COLO668 (cell line): Measurements from ENCODE around the gene APOM.
A peak's percentile ranks its signal among the peaks of the same experiment; 100 is the strongest.

Experiments
- DNase-seq: peaks from one replicate; lab custom pipeline; 2025; ENCODE audit not compliant: unreplicated experiment; lab: John Stamatoyannopoulos, UW

Gene APOM

DNA sequence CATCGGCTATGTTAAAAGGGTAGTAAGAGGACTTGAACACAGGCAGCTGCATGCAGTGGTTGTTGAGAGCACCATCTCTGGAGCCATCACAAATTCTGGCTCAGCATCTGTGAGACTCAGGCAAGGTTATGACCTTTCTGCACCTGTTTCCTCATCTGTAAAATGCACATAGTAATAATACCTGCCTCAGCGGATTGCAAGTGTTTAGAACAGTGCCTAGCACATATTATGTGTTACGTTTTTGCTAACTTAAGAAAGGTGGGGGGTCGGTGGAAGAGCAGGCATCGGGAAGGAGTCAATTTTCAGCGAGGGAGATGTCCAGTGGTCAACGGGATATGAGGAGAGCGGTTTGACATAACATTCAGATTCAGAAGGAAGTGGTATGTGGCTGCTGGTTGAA is 22.3 kb downstream of the APOM start:
- DNase-seq: no peak

DNA sequence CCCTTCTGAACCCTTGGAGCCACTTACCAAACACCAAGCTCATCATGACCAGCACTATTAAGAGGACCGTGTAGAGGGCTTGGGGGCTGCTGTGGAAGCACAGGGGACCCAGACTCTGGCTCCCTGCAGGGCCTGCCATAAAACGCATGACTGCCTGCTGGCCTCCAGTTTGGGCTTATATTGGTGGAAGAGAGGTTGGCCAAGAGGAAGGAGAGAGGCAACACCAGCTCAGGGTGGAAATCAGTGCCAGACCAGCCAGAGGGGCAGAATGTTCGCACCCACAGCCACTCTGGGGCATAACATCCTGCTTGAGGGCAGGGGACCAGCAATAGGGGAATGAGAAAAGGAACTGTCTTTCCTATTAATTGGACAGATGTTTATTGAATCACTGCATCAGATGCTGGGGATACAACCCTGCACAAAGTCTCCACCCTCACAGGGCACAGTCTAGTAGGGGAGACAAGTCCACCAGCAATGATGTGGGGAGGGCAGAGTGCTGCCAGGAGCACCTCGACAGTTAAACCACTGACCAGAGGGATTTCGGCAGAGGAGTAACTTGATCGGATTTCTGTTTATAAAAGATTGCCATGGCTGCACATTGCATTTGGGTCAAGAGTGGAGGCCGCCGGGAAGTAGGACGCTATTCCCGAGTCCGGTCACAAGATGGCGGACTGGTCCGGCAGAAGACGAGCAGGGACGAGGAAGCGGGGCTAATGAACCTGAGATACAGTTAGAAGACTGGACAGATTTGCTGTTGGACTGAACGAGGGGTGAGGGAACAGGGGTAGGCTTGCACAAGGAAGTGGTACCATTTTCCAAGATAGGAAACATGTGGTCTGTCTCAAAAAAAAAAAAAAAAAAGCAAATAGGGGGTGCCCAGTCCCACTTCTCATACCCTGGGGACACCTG is 24.8 kb downstream of the APOM start, which contains the start of gene LY6G5C:
LY6G5C (minus strand) TSS at position 842 of the 909 bp plus-strand sequence; CDS start at position 148, 694 bp downstream.
- peak; percentile 75 for DNase-seq

DNA sequence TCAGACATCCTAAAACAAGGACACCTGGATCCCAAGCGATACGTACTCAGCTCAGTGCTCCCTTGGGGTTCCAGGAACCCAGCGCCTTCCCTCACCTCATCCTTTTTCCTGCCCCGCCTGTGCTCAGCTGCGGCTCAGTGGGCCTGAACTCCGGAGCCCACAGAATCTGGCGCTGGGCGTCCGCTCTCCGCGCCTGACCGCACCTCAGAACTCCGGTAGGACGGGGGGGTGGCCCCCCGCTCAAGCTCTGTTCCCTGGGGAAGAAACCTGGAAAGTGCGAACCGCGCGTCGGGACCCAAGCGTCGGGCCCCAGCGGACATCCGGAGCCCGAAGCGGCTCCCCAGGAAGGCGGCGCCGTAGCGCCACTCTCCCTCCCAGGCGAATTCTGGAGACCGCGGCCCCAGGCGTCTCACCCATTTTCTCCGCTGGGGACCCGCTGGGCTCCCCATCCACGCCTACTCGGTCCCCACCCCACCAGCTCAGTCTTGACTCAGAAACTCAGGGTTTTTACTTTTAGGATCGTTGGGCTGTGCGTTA is 25.5 kb downstream of the APOM start:
- DNase-seq: peak; percentile 54

DNA sequence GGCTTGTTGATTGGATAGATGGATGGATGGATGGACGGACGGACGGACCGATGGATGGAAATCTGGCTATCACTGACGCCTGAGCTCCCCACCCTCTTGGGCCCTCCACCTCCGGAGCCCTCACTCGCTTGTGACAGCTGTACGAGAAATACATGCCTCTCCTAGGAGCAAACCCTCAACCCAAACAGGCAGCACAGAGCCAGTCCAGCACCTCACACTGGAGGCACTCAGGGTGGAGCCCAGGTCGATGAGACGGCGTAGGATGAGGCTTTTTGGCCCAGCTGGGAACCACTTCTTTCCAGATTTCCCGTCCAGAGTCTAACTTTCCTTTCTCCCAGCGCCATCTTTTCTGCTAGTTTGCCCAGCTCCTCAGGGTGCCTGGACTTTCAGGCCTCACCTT is 27.9 kb downstream of the APOM start:
- no peak for DNase-seq

DNA sequence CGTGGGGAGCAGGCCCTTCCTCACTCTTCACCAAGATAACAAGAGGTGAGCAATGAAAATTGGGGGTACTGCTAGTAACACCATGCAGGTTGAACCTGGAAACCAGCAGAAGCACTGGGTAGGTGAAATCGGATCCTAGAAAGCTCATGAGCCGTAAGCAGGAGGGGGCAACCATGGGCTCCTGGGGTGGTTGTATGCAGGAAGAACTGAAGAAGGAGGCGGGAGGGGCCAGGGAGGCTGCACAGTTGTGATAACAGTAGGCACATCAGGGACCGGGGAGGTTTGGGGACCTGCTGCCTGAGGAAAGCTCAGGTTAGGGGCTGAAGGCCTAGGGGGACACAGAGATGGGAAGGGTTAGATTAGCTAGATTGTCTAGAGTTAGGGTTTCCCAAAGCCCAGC is 30.8 kb downstream of the APOM start:
- DNase-seq: no peak

DNA sequence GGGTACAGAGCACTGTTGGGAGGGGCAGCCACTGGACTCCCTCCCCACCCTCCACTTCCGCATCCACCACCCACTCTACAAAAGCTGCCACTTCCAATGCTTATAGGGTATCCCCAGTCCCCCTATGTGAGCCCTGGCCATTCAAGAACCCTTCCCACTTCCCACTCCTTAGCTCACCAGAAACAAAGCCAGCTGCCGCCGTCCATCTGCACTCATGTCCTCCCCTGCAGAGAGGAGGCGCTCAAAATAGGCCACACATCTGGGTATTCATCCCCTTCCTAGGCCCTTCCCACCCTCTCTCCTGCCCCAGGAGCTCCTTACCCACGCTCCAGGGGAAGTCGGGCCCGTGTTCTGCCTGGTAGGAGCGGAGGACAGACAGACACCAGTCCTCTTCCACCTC is 31.6 kb downstream of the APOM start:
- DNase-seq: no peak

DNA sequence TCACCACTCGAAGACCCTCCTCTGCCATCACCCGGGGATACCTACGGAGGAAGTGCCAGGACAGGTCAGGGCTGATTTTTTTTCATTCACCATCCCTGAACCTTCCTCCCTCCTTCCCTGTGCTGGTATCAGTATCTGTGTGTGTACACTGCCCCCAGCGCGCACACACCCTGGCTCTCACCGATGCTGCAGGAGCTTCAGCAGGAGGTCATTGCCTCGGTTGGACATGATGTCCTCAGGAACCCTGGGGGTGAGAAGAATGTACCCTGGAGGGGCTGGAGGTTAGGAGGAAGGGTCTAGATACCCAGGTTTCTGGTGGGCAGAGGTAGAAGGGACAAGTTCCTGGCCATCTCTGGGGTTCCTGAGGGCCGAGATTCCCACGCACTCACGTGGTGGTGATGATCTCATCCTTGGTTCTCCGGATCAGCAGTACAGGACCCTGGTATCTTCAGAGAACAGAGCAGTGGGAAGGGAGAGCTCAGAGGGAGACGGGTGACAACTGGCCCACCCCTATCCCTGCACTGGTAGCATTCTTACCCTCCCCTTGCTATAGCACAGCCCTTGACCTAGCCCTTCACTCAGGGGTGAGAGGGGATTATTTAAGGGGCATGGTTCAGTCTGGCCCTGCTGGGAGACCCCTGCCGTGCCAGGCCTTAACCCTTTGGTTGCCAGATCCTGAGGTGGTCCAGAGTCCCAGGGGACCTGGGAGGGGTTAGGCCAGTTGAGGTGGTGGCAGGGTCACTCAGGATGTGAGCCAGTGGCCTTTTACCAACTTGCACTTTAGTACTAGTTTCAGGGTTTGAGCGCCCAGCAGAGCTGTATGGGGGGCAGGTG is 32.4 kb downstream of the APOM start:
- no peak for DNase-seq

DNA sequence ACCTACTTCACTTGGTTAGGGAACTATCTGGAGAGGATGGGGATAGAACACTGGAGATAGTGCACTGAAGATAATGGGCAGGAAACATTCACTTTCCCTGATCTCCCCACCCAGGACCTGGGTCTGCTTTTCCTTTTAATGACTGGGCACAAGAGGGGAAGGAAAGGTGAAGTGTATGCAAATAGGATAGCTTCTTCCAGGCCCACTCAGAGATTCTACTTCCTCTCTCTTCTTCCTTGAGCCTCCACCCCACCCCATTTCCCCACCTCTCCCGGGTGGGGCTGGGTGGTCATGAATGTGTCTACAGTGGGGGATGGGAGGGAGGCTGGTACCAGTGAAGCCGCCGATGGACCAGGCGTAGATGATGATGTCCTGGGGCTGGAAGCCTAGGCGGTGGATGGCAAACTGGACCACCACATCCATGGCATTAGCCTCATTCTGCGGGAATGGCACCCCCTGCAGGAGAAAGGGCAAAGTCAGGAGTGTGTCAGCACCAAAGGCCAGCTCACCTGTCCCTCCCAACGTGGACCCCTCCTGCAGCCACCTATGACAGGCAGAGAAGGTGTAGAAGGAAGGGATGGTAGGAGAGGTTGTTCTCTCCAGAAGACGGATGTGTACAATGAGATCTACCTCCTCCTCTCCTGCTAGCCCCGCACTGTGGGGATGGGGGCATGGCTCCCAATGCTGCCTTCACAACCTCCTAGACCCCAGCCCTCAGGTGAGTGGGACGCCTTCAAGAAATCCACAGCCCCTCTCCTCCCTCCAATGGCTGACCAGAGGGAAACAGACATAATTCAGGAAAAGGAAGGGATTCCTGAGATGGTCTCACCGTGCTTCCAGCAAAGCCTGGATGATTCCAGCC is 33.8 kb downstream of the APOM start:
- peak; percentile 2 for DNase-seq

DNA sequence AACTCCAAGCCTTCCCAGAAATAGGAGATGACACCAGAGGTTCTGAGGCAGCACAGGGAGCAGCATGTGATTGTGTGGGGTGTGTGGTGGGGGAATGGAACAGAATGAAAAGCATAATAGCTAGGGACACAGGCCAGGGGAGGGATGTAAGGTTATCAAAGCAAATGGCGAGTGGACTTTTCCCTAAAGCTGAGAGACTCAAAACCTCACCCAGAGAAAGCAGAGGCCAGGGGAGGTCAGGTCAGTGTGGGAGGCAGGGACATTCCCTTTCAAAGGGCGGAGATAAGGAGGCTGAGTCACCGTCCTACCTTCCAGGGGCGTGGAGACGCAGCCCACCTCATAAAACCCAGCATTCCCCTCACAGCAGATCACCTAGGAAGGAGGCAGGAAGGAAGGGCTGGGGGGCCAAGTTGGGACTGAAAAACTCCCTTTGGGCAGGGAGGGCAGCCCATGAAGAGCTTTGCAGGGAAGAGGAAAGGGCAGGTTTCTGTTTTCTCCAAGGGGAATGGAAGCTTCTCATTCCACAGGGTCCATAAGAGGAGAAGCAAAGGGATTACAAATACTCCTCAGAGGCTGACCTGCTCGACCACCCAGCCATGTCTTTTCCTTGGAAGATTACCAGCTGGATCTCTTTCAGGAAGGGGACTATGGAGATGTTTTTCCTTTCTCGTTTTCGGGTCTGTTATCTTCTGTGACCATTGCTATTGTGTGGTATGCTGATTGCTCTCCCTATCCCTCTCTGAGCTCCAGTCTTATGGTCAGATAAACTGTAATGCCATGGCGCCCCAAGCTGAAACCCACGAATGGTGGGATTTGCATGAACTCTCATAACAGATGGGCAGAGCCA is 34.8 kb downstream of the APOM start:
- DNase-seq: no peak

DNA sequence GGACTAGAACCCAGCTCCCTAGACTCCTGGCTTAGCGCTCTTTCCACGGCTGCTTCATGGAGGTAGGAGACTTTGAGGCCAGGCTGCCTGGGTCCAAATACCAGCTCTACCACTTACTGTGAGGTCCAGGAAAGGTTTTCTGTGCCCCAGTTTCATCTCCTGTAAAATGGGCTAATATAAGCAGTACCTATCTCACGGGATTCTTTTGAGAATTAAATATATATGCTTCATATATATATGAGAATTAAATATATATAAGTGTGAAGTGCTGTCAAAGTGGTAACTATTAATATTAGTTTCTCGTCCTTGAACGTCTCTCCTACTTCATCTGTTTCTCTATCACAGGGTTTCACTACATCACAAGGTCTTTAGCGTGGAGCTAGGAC is 35.4 kb downstream of the APOM start:
- no peak for DNase-seq

DNA sequence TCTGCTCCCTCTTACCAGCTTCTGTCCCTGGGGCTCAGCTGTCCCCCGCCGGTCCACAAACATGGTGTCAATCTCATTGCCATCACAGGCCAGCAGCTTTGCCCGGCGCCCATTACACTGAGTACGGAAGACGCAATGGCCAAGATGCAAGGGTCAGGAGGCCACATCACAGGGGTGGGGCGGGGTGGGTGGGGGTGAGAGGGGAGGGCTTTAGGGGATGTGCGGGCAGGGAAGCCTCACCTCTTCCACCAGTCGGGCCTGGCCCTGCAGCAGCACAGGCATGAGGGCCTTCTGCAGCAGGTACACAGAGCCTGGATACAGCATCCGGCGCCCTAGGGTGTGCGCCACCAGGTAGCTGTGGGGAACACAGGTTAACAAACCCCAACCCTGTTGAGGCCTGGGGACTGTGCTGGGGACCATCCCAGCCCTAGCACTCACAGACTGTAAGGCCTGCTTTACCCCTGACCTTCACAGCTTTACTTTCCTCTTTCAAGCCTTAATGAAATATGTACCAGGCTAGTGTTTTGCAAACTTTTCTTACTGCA is 35.9 kb downstream of the APOM start:
- no peak for DNase-seq

DNA sequence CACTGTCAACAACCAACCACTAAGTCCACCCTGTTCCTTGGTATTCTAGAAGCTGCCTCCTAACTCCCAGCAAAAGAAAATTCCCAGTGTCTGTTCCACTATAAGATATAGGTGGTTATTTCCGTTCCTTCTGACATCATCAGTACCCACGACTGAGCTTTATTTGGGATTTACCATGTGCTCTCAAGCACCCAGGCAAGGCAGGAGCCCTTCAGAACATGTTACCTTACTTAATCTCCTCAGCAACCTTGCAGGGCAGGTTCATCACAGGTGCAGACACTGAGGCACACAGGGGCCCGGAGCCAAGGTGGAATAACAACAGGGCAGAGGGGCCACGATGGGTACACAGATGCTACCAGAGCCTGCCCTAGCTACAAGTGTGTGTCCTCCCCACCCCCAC is 36.7 kb downstream of the APOM start:
- DNase-seq: no peak

DNA sequence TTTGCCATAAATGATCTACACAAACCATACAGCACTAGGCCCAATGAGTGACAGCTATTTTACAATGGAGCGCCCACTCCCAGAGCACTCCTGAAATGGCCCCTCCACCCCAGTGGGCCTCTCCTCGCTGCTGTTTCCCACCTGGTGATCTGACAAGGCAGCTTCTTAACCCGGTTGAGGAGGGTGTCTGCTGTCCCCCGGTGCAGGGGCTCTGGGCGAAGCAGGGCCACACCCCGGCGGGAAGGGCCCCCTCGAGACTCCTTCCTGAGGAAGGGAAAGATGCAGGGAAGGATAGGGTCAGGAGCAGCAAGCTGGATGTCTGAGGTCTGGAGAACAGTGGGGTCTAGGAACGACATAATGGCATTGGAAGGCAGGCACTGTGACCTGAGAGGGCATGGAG is 37.2 kb downstream of the APOM start:
- DNase-seq: no peak

DNA sequence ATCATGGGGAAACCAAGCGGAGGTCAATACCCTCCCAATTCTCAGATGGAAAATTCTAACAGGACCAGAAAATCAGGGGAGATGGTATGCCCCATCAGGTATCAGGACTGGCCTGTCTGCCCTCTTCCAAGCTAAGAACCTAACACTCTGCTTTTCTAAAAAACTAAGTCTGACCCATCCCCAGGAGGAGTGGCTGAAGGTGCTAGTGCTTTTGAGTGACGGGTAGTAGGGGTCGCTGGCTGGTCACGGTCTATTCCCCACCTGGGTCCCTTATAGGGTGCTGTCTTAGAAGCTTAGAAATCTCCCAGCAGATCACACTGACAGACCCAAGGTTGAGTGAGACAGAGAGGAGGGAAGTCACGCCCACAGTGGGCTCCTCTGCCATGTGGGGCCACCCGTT is 37.8 kb downstream of the APOM start:
- no peak for DNase-seq

DNA sequence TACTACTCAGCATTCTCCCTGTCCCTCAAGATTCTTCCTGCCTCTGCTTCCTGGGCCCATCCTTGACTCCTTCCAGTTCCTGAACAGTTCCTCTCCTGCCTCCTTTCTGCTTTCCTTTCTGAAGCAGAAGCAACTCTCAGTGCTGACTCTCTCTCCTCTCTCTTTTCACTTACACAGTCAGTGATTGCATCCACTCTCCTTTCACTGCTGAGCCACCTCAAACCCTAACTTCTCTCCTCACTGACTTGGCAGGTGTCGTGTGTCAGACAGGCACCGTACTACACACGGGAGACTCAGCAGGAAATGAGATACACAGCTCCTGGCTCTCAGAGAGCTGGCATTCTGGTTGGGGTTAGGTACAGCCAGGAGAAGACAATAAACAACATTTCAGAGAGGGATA is 41.9 kb downstream of the APOM start:
- DNase-seq: no peak

DNA sequence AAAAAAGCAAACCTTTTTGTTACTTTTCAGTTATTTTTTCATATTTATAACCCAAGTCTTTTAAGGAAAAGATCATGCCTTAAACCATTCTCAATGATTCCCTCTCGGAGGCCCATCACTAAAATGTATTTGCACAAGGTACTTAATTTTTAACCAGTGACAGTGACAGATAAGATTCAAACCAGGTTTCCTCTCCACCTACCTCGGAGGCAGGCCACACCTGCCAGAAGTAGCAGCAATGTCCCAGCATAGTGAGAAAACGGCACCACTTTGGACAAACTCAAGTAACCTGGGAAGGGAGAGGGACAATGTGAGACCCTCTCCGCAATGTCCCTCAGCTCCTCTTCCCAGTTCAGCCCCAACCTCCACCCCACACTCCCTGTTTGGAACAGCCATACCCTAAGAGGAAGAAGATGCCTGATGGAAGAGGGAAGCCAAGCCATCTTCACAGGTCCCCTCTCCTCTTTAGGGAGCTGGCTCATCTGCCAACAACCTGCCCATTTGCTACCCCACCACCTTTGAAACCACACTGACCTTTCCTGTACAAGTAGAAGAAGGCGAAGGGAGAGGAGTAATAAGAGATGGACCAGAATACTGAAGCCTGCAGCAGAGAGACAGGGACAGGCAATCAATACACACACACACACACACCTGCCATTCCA is 45.2 kb downstream of the APOM start:
- no peak for DNase-seq

DNA sequence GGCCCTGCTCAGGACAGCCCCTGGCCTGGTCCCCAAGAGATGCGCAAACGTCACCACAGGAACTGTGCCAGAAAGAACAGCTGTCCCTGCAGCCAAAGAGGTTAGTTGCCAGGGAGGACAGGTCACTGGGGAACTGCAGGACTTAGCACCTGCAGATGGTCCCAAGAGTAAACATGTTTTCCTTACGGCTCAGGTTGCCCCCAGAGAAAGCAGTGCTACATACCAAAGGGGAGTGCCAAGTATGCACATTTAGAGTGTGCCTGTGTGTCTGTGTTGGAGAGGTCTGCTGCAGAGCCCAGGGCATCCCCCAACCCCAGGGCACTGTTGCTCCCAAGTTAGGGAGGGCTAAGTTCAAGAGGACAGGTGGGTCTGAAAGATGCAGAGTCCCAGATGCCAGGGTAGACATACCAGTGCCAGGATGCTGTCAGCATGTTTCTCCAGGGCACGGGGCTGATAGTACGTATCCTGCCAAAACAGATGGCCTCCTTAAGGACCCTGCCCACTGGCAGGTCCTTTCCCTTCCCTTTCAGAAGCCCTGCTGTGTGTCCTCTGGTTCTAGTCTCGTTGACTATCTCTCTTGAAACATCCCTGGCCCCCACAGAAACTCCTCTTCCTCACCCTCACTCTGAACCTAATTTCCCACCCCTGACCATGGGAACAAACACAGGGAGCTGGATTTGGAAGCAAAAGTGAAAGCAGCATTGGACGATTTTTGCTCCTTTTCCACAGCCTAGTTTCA is 46.1 kb downstream of the APOM start:
- peak; percentile 39 for DNase-seq

DNA sequence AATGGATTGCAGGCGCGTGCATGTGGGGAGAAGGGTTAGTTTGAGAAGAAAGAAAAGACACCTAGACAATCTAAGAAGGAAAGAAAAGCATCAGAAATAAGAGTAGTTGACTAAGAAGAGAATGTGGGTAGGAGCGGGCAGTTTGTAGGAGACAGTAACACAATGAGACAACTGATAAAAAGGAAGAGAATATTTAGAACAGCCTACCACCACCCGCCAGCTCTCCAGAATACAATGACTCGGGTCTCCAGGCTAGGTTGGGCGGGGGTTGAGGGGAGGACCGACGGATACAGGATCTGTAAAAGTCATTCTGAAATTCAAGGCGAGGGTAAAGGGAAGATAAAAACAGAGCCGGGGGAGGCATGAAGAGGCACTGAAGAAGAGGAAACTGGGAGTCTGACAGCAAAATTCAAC is 46.7 kb downstream of the APOM start:
- no peak for DNase-seq
